Astrocyte (in vitro differentiated cells and primary cell): ENCODE measurements around the gene HES6. TPM values are rescaled to one million over a fixed set of nuclear protein-coding genes. Genes with fewer than 3 reads are reported as not detected.

Experiments used
- DNase-seq: peaks from one replicate; pipeline ENCODE4 v3.0.0-alpha.2; 2010; ENCODE audit warnings: low read depth
- FAIRE-seq: peaks from 2 replicates; lab custom pipeline; 2011; peaks lifted over from hg19 to GRCh38; lab: Jason Lieb, UNC
- H2AFZ ChIP-seq: 2 replicates; pipeline ENCODE4 v1.6.0; 2012; ENCODE audit warnings: low read depth, low read length, inconsistent platforms
- H3K27ac ChIP-seq: 2 replicates; pipeline ENCODE4 v1.5.1; 2011; ENCODE audit warnings: low read depth, low read length, inconsistent platforms
- H3K27me3 ChIP-seq: 2 replicates; pipeline ENCODE4 v1.6.0; 2011; ENCODE audit warnings: low read length, inconsistent platforms; ENCODE audit not compliant: insufficient read depth
- H3K36me3 ChIP-seq: 2 replicates; pipeline ENCODE4 v1.5.1; 2011; ENCODE audit warnings: low read length, inconsistent platforms; ENCODE audit not compliant: insufficient read depth
- H3K4me1 ChIP-seq: 2 replicates; pipeline ENCODE4 v1.5.1; 2011; ENCODE audit warnings: low read length, inconsistent platforms; ENCODE audit not compliant: insufficient read depth
- H3K4me2 ChIP-seq: 2 replicates; pipeline ENCODE4 v1.6.0; 2012; ENCODE audit warnings: low read length, inconsistent platforms
- H3K4me3 ChIP-seq: 2 replicates; pipeline ENCODE4 v1.5.1; 2011; ENCODE audit warnings: low read depth, mild to moderate bottlenecking, low read length, inconsistent platforms; ENCODE audit not compliant: insufficient read depth
- H3K79me2 ChIP-seq: 2 replicates; pipeline ENCODE4 v1.6.0; 2012; ENCODE audit warnings: mild to moderate bottlenecking, low read length, inconsistent platforms; ENCODE audit not compliant: insufficient read depth
- H3K9ac ChIP-seq: 2 replicates; pipeline ENCODE4 v1.6.0; 2012; ENCODE audit warnings: mild to moderate bottlenecking, low read length, inconsistent platforms
- H3K9me3 ChIP-seq: 2 replicates; pipeline ENCODE4 v1.5.1; 2012; ENCODE audit warnings: low read depth, mild to moderate bottlenecking, low read length, inconsistent platforms; ENCODE audit not compliant: insufficient read depth
- H4K20me1 ChIP-seq: 2 replicates; pipeline ENCODE4 v1.6.0; 2012; ENCODE audit warnings: low read length, inconsistent platforms; ENCODE audit not compliant: insufficient read depth
- H3K27ac Mint-ChIP-seq: one replicate; pipeline ENCODE4 v1.8.0; 2021; ENCODE audit warnings: mild to moderate bottlenecking, mixed read lengths; ENCODE audit not compliant: unreplicated experiment
- H3K27me3 Mint-ChIP-seq: one replicate; pipeline ENCODE4 v1.8.0; 2021; ENCODE audit warnings: low read depth, mixed read lengths; ENCODE audit not compliant: unreplicated experiment
- H3K36me3 Mint-ChIP-seq: one replicate; pipeline ENCODE4 v1.8.0; 2021; ENCODE audit warnings: low read depth, mixed read lengths; ENCODE audit not compliant: unreplicated experiment
- H3K4me1 Mint-ChIP-seq: one replicate; pipeline ENCODE4 v1.8.0; 2021; ENCODE audit warnings: low read depth, mixed read lengths; ENCODE audit not compliant: unreplicated experiment
- H3K4me3 Mint-ChIP-seq: one replicate; pipeline ENCODE4 v1.8.0; 2021; ENCODE audit warnings: mild to moderate bottlenecking, moderate library complexity, mixed read lengths; ENCODE audit not compliant: unreplicated experiment
- H3K9me3 Mint-ChIP-seq: one replicate; pipeline ENCODE4 v1.8.0; 2021; ENCODE audit warnings: mild to moderate bottlenecking, mixed read lengths; ENCODE audit not compliant: unreplicated experiment
- CTCF ChIP-seq: IDR thresholded peaks from 2 replicates; pipeline ENCODE4 v1.5.1; 2011; ENCODE audit warnings: low read depth, mild to moderate bottlenecking, inconsistent platforms, low read length, moderate library complexity; ENCODE audit not compliant: insufficient read depth
- EZH2 ChIP-seq: IDR thresholded peaks from 2 replicates; pipeline ENCODE4 v1.6.1; 2012; ENCODE audit warnings: mild to moderate bottlenecking, low read length, inconsistent platforms; ENCODE audit not compliant: insufficient read depth
- total RNA-seq: library from RNA; stranded (reverse); gene quantifications from 2 replicates; pipeline ENCODE4 v1.2.1, GENCODE V29; 2021

HES6 gene
- total RNA-seq, 1 donor from 2014 or later: 3.0 TPM

- H2AFZ ChIP-seq: no peak overlapping the region
- peaks cover 53% of the 10 kb centered on the region for H3K27me3 Mint-ChIP-seq
- no peak overlapping the region for H3K4me2 ChIP-seq
- H3K4me3 ChIP-seq: no peak overlapping the region
- H3K27ac Mint-ChIP-seq: no peak overlapping the region
- no peaks in the 10 kb centered on the region for H4K20me1 ChIP-seq
- FAIRE-seq (no peak), DNase-seq (peak; percentile 37)
- peaks cover 2% of the 10 kb centered on the region for H3K36me3 ChIP-seq
- H3K27me3 ChIP-seq: peaks cover 2% of the 10 kb centered on the region
- H3K4me1 ChIP-seq: peaks cover 6% of the 10 kb centered on the region
- no peak overlapping the region for H3K4me3 Mint-ChIP-seq
- no peaks in the 10 kb centered on the region for H3K4me1 Mint-ChIP-seq
- no peaks in the 10 kb centered on the region for H3K79me2 ChIP-seq
- no peak for TF ChIP-seq EZH2
- no peak for TF ChIP-seq CTCF
- no peak overlapping the region for H3K27ac ChIP-seq
- H3K9ac ChIP-seq: no peak overlapping the region
- peaks cover 5% of the 10 kb centered on the region for H3K36me3 Mint-ChIP-seq
- H3K9me3 Mint-ChIP-seq: peaks cover 8% of the 10 kb centered on the region
- no peaks in the 10 kb centered on the region for H3K9me3 ChIP-seq
Measured at GRCh38 chr2:238228700-238229099, 11.1 kb downstream of the HES6 start.

GRCh38 chr2:238227587-238228032, 12.2 kb downstream of the HES6 start:
- H3K27me3 Mint-ChIP-seq: peaks cover 53% of the 10 kb centered on the region
- H3K4me1 Mint-ChIP-seq: no peaks in the 10 kb centered on the region
- no peak overlapping the region for H3K27ac ChIP-seq
- no peaks in the 10 kb centered on the region for H3K79me2 ChIP-seq
- FAIRE-seq (no peak), DNase-seq (no peak)
- H3K9me3 ChIP-seq: no peaks in the 10 kb centered on the region
- no peak overlapping the region for H2AFZ ChIP-seq
- H3K36me3 Mint-ChIP-seq: peaks cover 4% of the 10 kb centered on the region
- no peak overlapping the region for H3K4me3 Mint-ChIP-seq
- no peaks in the 10 kb centered on the region for H4K20me1 ChIP-seq
- peaks cover 2% of the 10 kb centered on the region for H3K36me3 ChIP-seq
- no peak overlapping the region for H3K4me3 ChIP-seq
- peaks cover 2% of the 10 kb centered on the region for H3K27me3 ChIP-seq
- TF ChIP-seq EZH2: no peak
- no peak for TF ChIP-seq CTCF
- no peak overlapping the region for H3K27ac Mint-ChIP-seq
- H3K9me3 Mint-ChIP-seq: peaks cover 8% of the 10 kb centered on the region
- peaks cover 6% of the 10 kb centered on the region for H3K4me1 ChIP-seq
- H3K9ac ChIP-seq: no peak overlapping the region
- no peak overlapping the region for H3K4me2 ChIP-seq

GRCh38 chr2:238226698-238227586, 12.9 kb downstream of the HES6 start:
- peaks cover 5% of the 10 kb centered on the region for H3K4me1 ChIP-seq
- DNase-seq (no peak), FAIRE-seq (no peak)
- H3K27ac ChIP-seq: no peak overlapping the region
- no peak overlapping the region for H3K27ac Mint-ChIP-seq
- peaks cover 50% of the 10 kb centered on the region for H3K27me3 Mint-ChIP-seq
- no peaks in the 10 kb centered on the region for H3K4me1 Mint-ChIP-seq
- H3K4me3 ChIP-seq: no peak overlapping the region
- H3K27me3 ChIP-seq: peaks cover 2% of the 10 kb centered on the region
- peaks cover 4% of the 10 kb centered on the region for H3K36me3 Mint-ChIP-seq
- H3K4me3 Mint-ChIP-seq: no peak overlapping the region
- H3K36me3 ChIP-seq: peaks cover 2% of the 10 kb centered on the region
- H3K9me3 Mint-ChIP-seq: peaks cover 4% of the 10 kb centered on the region
- no peak for TF ChIP-seq EZH2
- TF ChIP-seq CTCF: no peak
- H3K9me3 ChIP-seq: no peaks in the 10 kb centered on the region
- H4K20me1 ChIP-seq: no peaks in the 10 kb centered on the region
- H3K9ac ChIP-seq: no peak overlapping the region
- H3K4me2 ChIP-seq: no peak overlapping the region
- no peak overlapping the region for H2AFZ ChIP-seq
- no peaks in the 10 kb centered on the region for H3K79me2 ChIP-seq
